B cell (primary cell): ENCODE results near the gene PPFIA4. TPM values are rescaled to one million over a fixed set of nuclear protein-coding genes. Genes with fewer than 3 reads are reported as not detected.
A peak's percentile ranks its signal among the peaks of the same experiment; 100 is the strongest.

Source experiments
- ATAC-seq: fragments of 200-7000 bp; cut with Tn5 transposase; one replicate; pipeline ENCODE4 v1.10.0; 2021; ENCODE audit warnings: low read depth, mild to moderate bottlenecking, moderate number of reproducible peaks, moderate library complexity
- CTCF ChIA-PET: fragments of 350-600 bp; sonication (Branson Sonifier 250); formaldehyde crosslinking; loops from one replicate; lab custom pipeline; 2021; ENCODE audit warnings: antibody characterized with exemption, inconsistent platforms; lab: Charles Lee
- POLR2A ChIA-PET: fragments of 350-600 bp; sonication (Branson Sonifier 250); formaldehyde crosslinking; loops from one replicate; lab custom pipeline; 2021; ENCODE audit warnings: antibody characterized with exemption; lab: Charles Lee
- DNase-seq: peaks from one replicate; pipeline ENCODE4 v3.0.0; 2013
- H2AFZ ChIP-seq: 2 replicates; pipeline ENCODE4 v1.6.1; 2012; ENCODE audit warnings: mild to moderate bottlenecking, low read depth, low read length; ENCODE audit not compliant: insufficient read depth, poor library complexity, severe bottlenecking
- H3K27ac ChIP-seq, 2 donors: 1 replicate in 1 of 2; 2 replicates in 1 of 2; pipeline ENCODE4 v1.5.1; 2012 to 2013; ENCODE audit warnings: low read length in 2 of 2, mild to moderate bottlenecking in 2 of 2, moderate library complexity in 1 of 2
- H3K27me3 ChIP-seq, 4 experiments: fragments of 200-600 bp in 1 of 4; sonication (generic) in 1 of 4; replicated peaks in 1 of 4; 1 replicate in 2 of 4; 2 replicates in 2 of 4; pipeline versions ENCODE4 v1.6.1 to v1.7.0; 2013 to 2016; ENCODE audit warnings: low read length in 3 of 4, mild to moderate bottlenecking in 2 of 4, mixed read lengths in 1 of 4, moderate library complexity in 1 of 4; ENCODE audit not compliant: insufficient read depth in 4 of 4, control insufficient read depth in 3 of 4; ENCODE audit errors: control extremely low read depth in 1 of 4
- H3K36me3 ChIP-seq, 2 experiments: replicated peaks in 1 of 2; 1 replicate in 1 of 2; 2 replicates in 1 of 2; pipeline versions ENCODE4 v1.6.1 to v1.7.1; 2013; ENCODE audit warnings: low read length in 1 of 2; ENCODE audit not compliant: insufficient read depth in 2 of 2, control insufficient read depth in 1 of 2; ENCODE audit errors: control extremely low read depth in 1 of 2, extremely low read depth in 1 of 2
- H3K4me1 ChIP-seq, 2 donors: fragments of 200-600 bp in 1 of 2; sonication (generic) in 1 of 2; 1 replicate in 1 of 2; 2 replicates in 1 of 2; pipeline versions ENCODE4 v1.5.1 to v1.6.1; 2013 to 2017; ENCODE audit warnings: low read length in 2 of 2; ENCODE audit not compliant: control insufficient read depth in 2 of 2, insufficient read depth in 2 of 2
- H3K4me2 ChIP-seq: replicated peaks from 2 replicates; pipeline ENCODE3; 2012; ENCODE audit warnings: mild to moderate bottlenecking, low read depth, low read length; ENCODE audit not compliant: poor library complexity, severe bottlenecking
- H3K4me3 ChIP-seq, 5 experiments: fragments of 200-600 bp in 1 of 5; sonication (generic) in 1 of 5; 1 replicate in 3 of 5; 2 replicates in 2 of 5; pipeline versions ENCODE4 v1.5.1 to v1.7.0; 2011 to 2016; ENCODE audit warnings: low read length in 4 of 5, mild to moderate bottlenecking in 4 of 5, low read depth in 2 of 5, control low read depth in 1 of 5, moderate library complexity in 1 of 5; ENCODE audit not compliant: insufficient read depth in 1 of 5; ENCODE audit errors: control extremely low read depth in 1 of 5, extremely low read depth in 1 of 5
- H3K79me2 ChIP-seq: fragments of 200-600 bp; sonication (generic); one replicate; pipeline ENCODE4 v1.6.0; 2016; ENCODE audit warnings: low read length; ENCODE audit not compliant: control insufficient read depth, insufficient read depth
- H3K9ac ChIP-seq: fragments of 200-600 bp; sonication (generic); 2 replicates; pipeline ENCODE4 v1.6.1; 2017; ENCODE audit warnings: mild to moderate bottlenecking, low read length, moderate library complexity
- H3K9me3 ChIP-seq, 3 donors: one replicate each; pipeline versions ENCODE4 v1.6.1 to v1.7.1; 2013; ENCODE audit warnings: low read length in 2 of 3; ENCODE audit not compliant: control insufficient read depth in 2 of 3, insufficient read depth in 1 of 3; ENCODE audit errors: control extremely low read depth in 1 of 3
- H4K20me1 ChIP-seq: 2 replicates; pipeline ENCODE4 v1.6.0; 2012; ENCODE audit warnings: mild to moderate bottlenecking, low read length; ENCODE audit not compliant: insufficient read depth, control insufficient read depth, poor library complexity, severe bottlenecking
- H3K27ac Mint-ChIP-seq: one replicate; pipeline ENCODE4 v1.8.0; 2021; ENCODE audit warnings: mixed read lengths
- H3K27me3 Mint-ChIP-seq: one replicate; pipeline ENCODE4 v1.8.0; 2021; ENCODE audit warnings: mixed read lengths
- H3K4me1 Mint-ChIP-seq: one replicate; pipeline ENCODE4 v1.8.0; 2021; ENCODE audit warnings: mixed read lengths
- H3K4me3 Mint-ChIP-seq: one replicate; pipeline ENCODE4 v1.8.0; 2021; ENCODE audit warnings: mixed read lengths
- H3K9me3 Mint-ChIP-seq: one replicate; pipeline ENCODE4 v1.8.0; 2022; ENCODE audit warnings: mixed read lengths; ENCODE audit not compliant: insufficient read depth
- EZH2 ChIP-seq: IDR thresholded peaks from 2 replicates; pipeline ENCODE4 v1.6.1; 2012; ENCODE audit warnings: borderline replicate concordance, low read depth, mild to moderate bottlenecking, moderate library complexity, low read length; ENCODE audit not compliant: insufficient read depth, poor library complexity, severe bottlenecking
- WGBS: methylation state at CpG from one replicate; pipeline ENCODE4 v1.1.5; 2013; ENCODE audit warnings: missing lambda C conversion rate; ENCODE audit not compliant: insufficient coverage; 5-methylcytosine and 5-hydroxymethylcytosine counted together
- intact Hi-C: fragments of 100-400 bp; cut with micrococcal nuclease; formaldehyde crosslinking; loops from one replicate; pipeline ENCODE4 v1.10.0; 2022
- polyA plus RNA-seq: library from polyadenylated mRNA; depleted of rRNA; stranded (reverse); fragments of >200 nt; gene quantifications from 2 replicates; pipeline ENCODE4 v1.2.3, GENCODE V29; 2012
- total RNA-seq, 2 donors: library from RNA; stranded (reverse); fragments of 120-200 nt in 1 of 2; gene quantifications; 1 replicate in 1 of 2; 2 replicates in 1 of 2; pipeline versions ENCODE4 v1.2.3 to v1.2.4, GENCODE V29; 2013 to 2022
- TF ChIP-seq, protein P1 (sequence below): fragments of 200-600 bp; IDR thresholded peaks from one replicate; pipeline ENCODE4 v1.8.0; 2022; ENCODE audit warnings: antibody characterized with exemption, mild to moderate bottlenecking

The PPFIA4 gene
- total and polyA plus RNA-seq, 2 donors (not counting 1 experiment from before 2014, with no cell fraction given) = 0.09 to 0.62 TPM

DNA sequence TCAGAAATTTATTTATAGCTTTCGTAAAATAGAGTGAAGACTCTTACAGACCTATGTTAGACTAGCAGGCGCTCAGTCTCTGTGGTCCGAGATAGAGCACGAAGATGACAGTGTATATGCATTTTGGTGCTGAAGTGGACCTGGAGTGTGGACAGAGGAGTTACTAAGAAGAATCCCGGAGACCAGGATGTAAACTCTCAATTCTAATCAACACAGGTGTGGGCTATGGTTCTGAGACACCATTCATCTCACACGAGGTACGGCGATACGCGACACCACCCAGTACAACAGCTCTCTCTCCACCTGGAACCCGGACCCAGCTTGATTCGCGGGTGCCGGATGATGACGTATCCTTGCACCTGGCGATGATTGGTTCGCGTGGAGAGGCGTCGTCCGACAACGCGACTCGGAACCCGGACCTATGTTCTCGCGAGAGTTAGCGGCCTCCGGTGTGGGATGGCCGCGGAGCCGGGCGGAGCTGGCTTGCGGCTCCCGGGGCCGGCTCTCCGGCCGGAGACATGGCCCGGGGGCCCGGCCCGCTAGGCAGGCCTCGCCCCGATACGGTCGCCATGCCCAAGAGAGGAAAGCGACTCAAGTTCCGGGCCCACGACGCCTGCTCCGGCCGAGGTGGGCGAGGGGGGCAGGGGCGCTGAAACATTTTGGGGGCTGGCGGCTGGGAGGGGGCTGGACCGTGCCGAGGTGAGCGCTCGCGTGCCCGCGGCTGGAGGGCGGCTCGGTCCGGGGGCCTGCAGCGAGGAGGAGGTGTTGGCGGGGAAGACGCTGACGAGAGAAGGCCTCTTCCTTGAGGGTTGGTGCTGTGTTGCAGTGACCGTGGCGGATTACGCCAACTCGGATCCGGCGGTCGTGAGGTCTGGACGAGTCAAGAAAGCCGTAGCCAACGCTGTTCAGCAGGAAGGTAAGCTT, 19.1 kb upstream of the PPFIA4 start, which contains the start of gene TMEM183A:
Gene TMEM183A, plus strand, starts transcription at position 427 of the 924 bp plus-strand sequence. Its CDS starts 92 bp downstream, at position 519.
- Histone ChIP-seq H3K9ac (peak within 1 kb of the TSS; percentile 92), H3K36me3 (peaks cover 8 to 30% of the 10 kb centered on the region in 2 experiments), H3K4me3 (peak within 1 kb of the TSS; percentile 89 to 99 (median 95)), H3K27me3 (no peaks in the 10 kb centered on the region), H3K79me2 (peaks cover 37% of the 10 kb centered on the region), H3K4me2 (peak within 1 kb of the TSS; percentile 88), H2AFZ (peak within 1 kb of the TSS; percentile 98), H3K9me3 (peaks cover 0 to 6% (median 0%) of the 10 kb centered on the region in 3 donors), H3K4me1 (peaks cover 16 to 17% of the 10 kb centered on the region in 2 donors), H4K20me1 (no peaks in the 10 kb centered on the region), H3K27ac (peak within 1 kb of the TSS; percentile 89 to 96)
- H3K4me3 Mint-ChIP-seq = peak within 1 kb of the TSS; percentile 99
- WGBS = under 1% methylated on average over 72 of the region's 78 CpGs
- DNase-seq = peak; percentile 96
- peaks cover 32% of the 10 kb centered on the region for H3K4me1 Mint-ChIP-seq
- peak; percentile 90 for ATAC-seq
- TF ChIP-seq EZH2 = no peak
- TF ChIP-seq, protein P1, sequence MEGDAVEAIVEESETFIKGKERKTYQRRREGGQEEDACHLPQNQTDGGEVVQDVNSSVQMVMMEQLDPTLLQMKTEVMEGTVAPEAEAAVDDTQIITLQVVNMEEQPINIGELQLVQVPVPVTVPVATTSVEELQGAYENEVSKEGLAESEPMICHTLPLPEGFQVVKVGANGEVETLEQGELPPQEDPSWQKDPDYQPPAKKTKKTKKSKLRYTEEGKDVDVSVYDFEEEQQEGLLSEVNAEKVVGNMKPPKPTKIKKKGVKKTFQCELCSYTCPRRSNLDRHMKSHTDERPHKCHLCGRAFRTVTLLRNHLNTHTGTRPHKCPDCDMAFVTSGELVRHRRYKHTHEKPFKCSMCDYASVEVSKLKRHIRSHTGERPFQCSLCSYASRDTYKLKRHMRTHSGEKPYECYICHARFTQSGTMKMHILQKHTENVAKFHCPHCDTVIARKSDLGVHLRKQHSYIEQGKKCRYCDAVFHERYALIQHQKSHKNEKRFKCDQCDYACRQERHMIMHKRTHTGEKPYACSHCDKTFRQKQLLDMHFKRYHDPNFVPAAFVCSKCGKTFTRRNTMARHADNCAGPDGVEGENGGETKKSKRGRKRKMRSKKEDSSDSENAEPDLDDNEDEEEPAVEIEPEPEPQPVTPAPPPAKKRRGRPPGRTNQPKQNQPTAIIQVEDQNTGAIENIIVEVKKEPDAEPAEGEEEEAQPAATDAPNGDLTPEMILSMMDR = no peak
- peak within 1 kb of the TSS; percentile 96 for H3K27ac Mint-ChIP-seq
- ChIA-PET CTCF (interaction anchor here (0.7 to 2.8 kb wide), 8 partner anchors 8 to 375 kb away, joined by 3 to 13 read pairs (median 5); partner anchors contain the start of genes KLHL12 and PPFIA4), POLR2A (interaction anchor here (0.6 to 1.8 kb wide), 7 partner anchors 17 to 1472 kb away, joined by 3 to 11 read pairs (median 4); partner anchors contain the start of genes PPFIA4 and RABIF)
- intact Hi-C loops = loop anchor here (1.0 to 10.0 kb wide), 7 partner anchors 19 to 658 kb away; partner anchors contain the start of genes ADIPOR1, PCAT6, PPFIA4 and PPP1R12B
- no peaks in the 10 kb centered on the region for H3K9me3 Mint-ChIP-seq
- no peaks in the 10 kb centered on the region for H3K27me3 Mint-ChIP-seq
